HEK293 (cell line): Measurements from ENCODE around the gene C1QTNF9B.

Experiments
- CTCF ChIA-PET: fragments of 350-600 bp; formaldehyde crosslinking; extraction: SDS; loops from one replicate; lab custom pipeline; 2021; ENCODE audit warnings: antibody characterized with exemption; lab: Yijun Ruan, JAX
- POLR2A ChIA-PET: fragments of 300-600 bp; formaldehyde crosslinking; extraction: SDS; loops from one replicate; lab custom pipeline; 2020; ENCODE audit warnings: antibody characterized with exemption, inconsistent platforms; lab: Yijun Ruan, JAX
- H3K27ac ChIP-seq: fragments of 200-500 bp; sonication (Bioruptor generic); 2 replicates; pipeline ENCODE4 v1.5.1; 2014; ENCODE audit warnings: low read depth, low read length, control low read depth, inconsistent platforms; ENCODE audit errors: extremely low read depth
- H3K36me3 ChIP-seq, 2 experiments: fragments of 200-500 bp in 1 of 2; sonication (Bioruptor generic) in 1 of 2; 1 replicate in 1 of 2; 2 replicates in 1 of 2; pipeline ENCODE4 v1.5.1; 2014 to 2017; ENCODE audit warnings: inconsistent platforms in 2 of 2, low read length in 2 of 2; ENCODE audit not compliant: control insufficient read depth in 2 of 2, insufficient read depth in 1 of 2
- H3K4me1 ChIP-seq: fragments of 200-500 bp; sonication (Bioruptor generic); 2 replicates; pipeline ENCODE4 v1.5.1; 2014; ENCODE audit warnings: mild to moderate bottlenecking, low read length, inconsistent platforms; ENCODE audit not compliant: control insufficient read depth, insufficient read depth
- H3K4me3 ChIP-seq: 2 replicates; pipeline ENCODE4 v1.5.1; 2011; ENCODE audit warnings: low read depth, mild to moderate bottlenecking, control low read depth, low read length, moderate library complexity
- H3K9me3 ChIP-seq: fragments of 200-500 bp; sonication (Bioruptor generic); 2 replicates; pipeline ENCODE4 v1.5.1; 2014; ENCODE audit warnings: low read depth, low read length, inconsistent platforms; ENCODE audit not compliant: control insufficient read depth, insufficient read depth
- AEBP2 ChIP-seq: fragments of 450-650 bp; formaldehyde crosslinking; IDR thresholded peaks from 2 replicates; pipeline ENCODE4 v1.5.1; 2016; ENCODE audit warnings: missing biosample characterization, missing genetic modification characterization, borderline replicate concordance
- BCL11A ChIP-seq: fragments of 450-650 bp; formaldehyde crosslinking; IDR thresholded peaks from 2 replicates; pipeline ENCODE4 v1.5.1; 2016; ENCODE audit warnings: low read depth, missing biosample characterization, missing genetic modification characterization
- HIC1 ChIP-seq: fragments of 450-650 bp; formaldehyde crosslinking; IDR thresholded peaks from 2 replicates; pipeline ENCODE4 v1.5.1; 2016; ENCODE audit warnings: missing biosample characterization, missing genetic modification characterization
- SCRT1 ChIP-seq: fragments of 450-650 bp; formaldehyde crosslinking; IDR thresholded peaks from 2 replicates; pipeline ENCODE4 v1.5.1; 2016; ENCODE audit warnings: missing biosample characterization, missing genetic modification characterization, borderline replicate concordance
- YY2 ChIP-seq: fragments of 450-650 bp; formaldehyde crosslinking; IDR thresholded peaks from 2 replicates; pipeline ENCODE4 v1.5.1; 2016; ENCODE audit warnings: missing biosample characterization, missing genetic modification characterization
- ZBTB8A ChIP-seq: fragments of 450-650 bp; formaldehyde crosslinking; IDR thresholded peaks from 2 replicates; pipeline ENCODE4 v1.5.1; 2016; ENCODE audit warnings: missing biosample characterization, missing genetic modification characterization
- ZEB2 ChIP-seq: fragments of 450-650 bp; formaldehyde crosslinking; IDR thresholded peaks from 2 replicates; pipeline ENCODE4 v1.5.1; 2016; ENCODE audit warnings: missing biosample characterization, missing genetic modification characterization
- ZNF148 ChIP-seq: fragments of 450-650 bp; formaldehyde crosslinking; IDR thresholded peaks from 2 replicates; pipeline ENCODE4 v1.5.0; 2017; ENCODE audit warnings: missing biosample characterization, missing genetic modification characterization, borderline replicate concordance
- ZNF23 ChIP-seq: fragments of 450-650 bp; formaldehyde crosslinking; IDR thresholded peaks from 2 replicates; pipeline ENCODE4 v1.5.1; 2016; ENCODE audit warnings: missing biosample characterization, missing genetic modification characterization, borderline replicate concordance
- ZNF426 ChIP-seq: fragments of 450-650 bp; formaldehyde crosslinking; IDR thresholded peaks from 2 replicates; pipeline ENCODE4 v1.5.1; 2017; ENCODE audit warnings: missing biosample characterization, missing genetic modification characterization, mild to moderate bottlenecking, inconsistent platforms, moderate library complexity
- ZNF449 ChIP-seq: fragments of 450-650 bp; formaldehyde crosslinking; IDR thresholded peaks from 2 replicates; pipeline ENCODE4 v1.5.1; 2017; ENCODE audit warnings: missing biosample characterization, mild to moderate bottlenecking, missing genetic modification characterization, moderate library complexity
- ZNF473 ChIP-seq: fragments of 450-650 bp; formaldehyde crosslinking; IDR thresholded peaks from 2 replicates; pipeline ENCODE4 v1.5.1; 2017; ENCODE audit warnings: missing biosample characterization, missing genetic modification characterization
- ZNF48 ChIP-seq: fragments of 450-650 bp; formaldehyde crosslinking; IDR thresholded peaks from 2 replicates; pipeline ENCODE4 v1.5.1; 2016; ENCODE audit warnings: missing biosample characterization, missing genetic modification characterization
- ZNF514 ChIP-seq: fragments of 450-650 bp; formaldehyde crosslinking; IDR thresholded peaks from 2 replicates; pipeline ENCODE4 v1.5.1; 2016; ENCODE audit warnings: missing biosample characterization, missing genetic modification characterization
- ZNF529 ChIP-seq: fragments of 450-650 bp; formaldehyde crosslinking; IDR thresholded peaks from 2 replicates; pipeline ENCODE4 v1.5.1; 2017; ENCODE audit warnings: missing genetic modification characterization, missing biosample characterization; ENCODE audit not compliant: insufficient replicate concordance
- ZNF585B ChIP-seq: fragments of 450-650 bp; formaldehyde crosslinking; IDR thresholded peaks from 2 replicates; pipeline ENCODE4 v1.5.1; 2016; ENCODE audit warnings: missing biosample characterization, missing genetic modification characterization
- ZNF610 ChIP-seq: fragments of 450-650 bp; formaldehyde crosslinking; IDR thresholded peaks from 2 replicates; pipeline ENCODE4 v1.5.1; 2016; ENCODE audit warnings: missing biosample characterization, missing genetic modification characterization, borderline replicate concordance
- ZNF639 ChIP-seq: fragments of 450-650 bp; formaldehyde crosslinking; IDR thresholded peaks from 2 replicates; pipeline ENCODE4 v1.5.1; 2016; ENCODE audit warnings: missing biosample characterization, missing genetic modification characterization
- ZXDB ChIP-seq: fragments of 450-650 bp; formaldehyde crosslinking; IDR thresholded peaks from 2 replicates; pipeline ENCODE4 v1.5.1; 2016; ENCODE audit warnings: missing biosample characterization, missing genetic modification characterization

Gene C1QTNF9B

GRCh38 chr13:23867027-23867491, 30.2 kb downstream of the C1QTNF9B start:
- no peaks in the 10 kb centered on the region for H3K36me3 ChIP-seq
- no peaks in the 10 kb centered on the region for H3K9me3 ChIP-seq
- no peaks in the 10 kb centered on the region for H3K4me1 ChIP-seq
- no peak overlapping the region for H3K4me3 ChIP-seq
- POLR2A ChIA-PET: no interaction called here
- CTCF ChIA-PET: interaction anchor here (0.7 kb wide), 1 partner anchor 8 kb away, joined by 3 read pairs; no protein-coding TSS in a partner anchor
- H3K27ac ChIP-seq: no peak overlapping the region
- TF ChIP-seq ZNF426 (tag by site-specific recombination) (no peak), ZNF529 (no peak), ZNF585B (no peak), ZNF48 (tag by site-specific recombination) (no peak), YY2 (tag by site-specific recombination) (no peak), ZNF514 (no peak), ZXDB (tag by site-specific recombination) (no peak)
- TF ChIP-seq, all 188 proteins: peak for 0

GRCh38 chr13:23866420-23867026, 30.8 kb downstream of the C1QTNF9B start:
- peaks cover 0 to 3% of the 10 kb centered on the region in 2 experiments; a peak in 1 of 3 replicates for H3K36me3 ChIP-seq
- no peaks in the 10 kb centered on the region for H3K4me1 ChIP-seq
- POLR2A ChIA-PET: no interaction called here
- CTCF ChIA-PET: no interaction called here
- TF ChIP-seq ZNF473 (tag by site-specific recombination) (no peak), AEBP2 (tag by site-specific recombination) (no peak)
- TF ChIP-seq, all 188 proteins: peak for 0
- H3K9me3 ChIP-seq: no peaks in the 10 kb centered on the region
- H3K4me3 ChIP-seq: no peak overlapping the region
- H3K27ac ChIP-seq: no peak overlapping the region

- Histone ChIP-seq H3K27ac (no peak overlapping the region), H3K4me3 (no peak overlapping the region), H3K4me1 (no peaks in the 10 kb centered on the region), H3K36me3 (peaks cover 0 to 3% of the 10 kb centered on the region in 2 experiments; a peak in 1 of 3 replicates), H3K9me3 (no peaks in the 10 kb centered on the region)
- CTCF ChIA-PET: no interaction called here
- no peak for TF ChIP-seq ZNF639 (tag by site-specific recombination)
- no peak for TF ChIP-seq ZBTB8A
- no peak for TF ChIP-seq SCRT1
- no peak for TF ChIP-seq ZEB2 (tag by site-specific recombination)
- no peak for TF ChIP-seq HIC1 (tag by site-specific recombination)
- no peak for TF ChIP-seq BCL11A (tag by site-specific recombination)
- no peak for TF ChIP-seq ZNF610 (tag by site-specific recombination)
- no peak for TF ChIP-seq ZNF148 (tag by site-specific recombination)
- TF ChIP-seq ZNF449 (tag by site-specific recombination): no peak
- no peak for TF ChIP-seq ZNF23 (tag by site-specific recombination)
- POLR2A ChIA-PET: no interaction called here
These were observed 31.4 kb downstream of the C1QTNF9B start for GRCh38 chr13:23865906-23866305.
